IMR-90 (cell line): Measurements from ENCODE around the gene EXOC8. TPM values are rescaled to one million over a fixed set of nuclear protein-coding genes. Genes with fewer than 3 reads are reported as not detected.

Source experiments
- ATAC-seq: fragments of 200-7000 bp; cut with Tn5 transposase; 2 replicates; pipeline ENCODE4 v1.9.1; 2020; ENCODE audit warnings: low read depth, mild to moderate bottlenecking, moderate library complexity
- BruUV-seq: library from RNA; stranded (reverse); fragments of 400-500 nt; replicated peaks from 2 replicates; lab custom pipeline; 2021; lab: Mats Ljungman, UMichigan
- CTCF ChIA-PET: fragments of 300-600 bp; formaldehyde crosslinking; extraction: SDS; loops from one replicate; lab custom pipeline; 2021; ENCODE audit warnings: antibody characterized with exemption; lab: Yijun Ruan, JAX
- POLR2A ChIA-PET: fragments of 300-600 bp; sonication (Branson Sonifier 250); formaldehyde crosslinking; loops from one replicate; lab custom pipeline; 2022; ENCODE audit warnings: antibody characterized with exemption; ENCODE audit not compliant: unreplicated experiment; lab: Charles Lee
- DNase-seq: peaks from one replicate; pipeline ENCODE4 v3.0.0; 2013
- H2AFZ ChIP-seq: replicated peaks from 2 replicates; pipeline ENCODE3; 2013; ENCODE audit warnings: low read length, mild to moderate bottlenecking; ENCODE audit not compliant: poor library complexity
- H2AK5ac ChIP-seq: 2 replicates; pipeline ENCODE4 v1.6.1; 2013; ENCODE audit warnings: low read depth, low read length, inconsistent platforms
- H2AK9ac ChIP-seq: replicated peaks from 2 replicates; pipeline ENCODE3; 2013; ENCODE audit warnings: mild to moderate bottlenecking, low read depth, low read length, moderate library complexity; ENCODE audit not compliant: poor library complexity
- H2BK120ac ChIP-seq: 2 replicates; pipeline ENCODE4 v1.6.1; 2013; ENCODE audit warnings: low read depth, low read length, inconsistent platforms
- H2BK15ac ChIP-seq: 3 replicates; pipeline ENCODE4 v1.6.1; 2013; ENCODE audit warnings: low read depth, low read length, inconsistent platforms
- H2BK20ac ChIP-seq: 2 replicates; pipeline ENCODE4 v1.6.1; 2013; ENCODE audit warnings: low read depth, mild to moderate bottlenecking, inconsistent platforms, low read length, moderate library complexity
- H2BK5ac ChIP-seq: 2 replicates; pipeline ENCODE4 v1.6.1; 2013; ENCODE audit warnings: mild to moderate bottlenecking, low read depth, low read length, inconsistent platforms; ENCODE audit not compliant: poor library complexity, severe bottlenecking
- H3K14ac ChIP-seq: replicated peaks from 2 replicates; pipeline ENCODE4 v1.6.1; 2013; ENCODE audit warnings: low read depth, low read length, inconsistent platforms
- H3K18ac ChIP-seq: 2 replicates; pipeline ENCODE4 v1.6.1; 2013; ENCODE audit warnings: low read depth, low read length, control low read depth
- H3K23ac ChIP-seq: 2 replicates; pipeline ENCODE4 v1.6.1; 2013; ENCODE audit warnings: low read depth, low read length, inconsistent platforms
- H3K27ac ChIP-seq: 2 replicates; pipeline ENCODE4 v1.5.1; 2013; ENCODE audit warnings: mild to moderate bottlenecking, control low read depth, low read length; ENCODE audit not compliant: insufficient read depth
- H3K27me3 ChIP-seq: 2 replicates; pipeline ENCODE4 v1.6.1; 2013; ENCODE audit warnings: low read length; ENCODE audit not compliant: control insufficient read depth, insufficient read depth
- H3K36me3 ChIP-seq: 2 replicates; pipeline ENCODE4 v1.6.1; 2013; ENCODE audit warnings: low read length, mixed read lengths; ENCODE audit not compliant: control insufficient read depth, insufficient read depth
- H3K4ac ChIP-seq: 2 replicates; pipeline ENCODE4 v1.6.1; 2013; ENCODE audit warnings: low read depth, low read length, inconsistent platforms
- H3K4me1 ChIP-seq: 2 replicates; pipeline ENCODE4 v1.6.1; 2013; ENCODE audit warnings: low read length, mixed read lengths; ENCODE audit not compliant: control insufficient read depth, insufficient read depth
- H3K4me2 ChIP-seq: 2 replicates; pipeline ENCODE4 v1.6.1; 2013; ENCODE audit warnings: low read depth, mild to moderate bottlenecking, control low read depth, low read length, moderate library complexity
- H3K4me3 ChIP-seq: 2 replicates; pipeline ENCODE4 v1.5.1; 2013; ENCODE audit warnings: low read depth, mild to moderate bottlenecking, control low read depth, low read length, moderate library complexity; ENCODE audit not compliant: insufficient read depth
- H3K56ac ChIP-seq: 2 replicates; pipeline ENCODE4 v1.6.1; 2013; ENCODE audit warnings: low read length, inconsistent platforms; ENCODE audit not compliant: insufficient read depth; ENCODE audit errors: extremely low read depth
- H3K79me1 ChIP-seq, 2 experiments: 2 replicates each; pipeline ENCODE4 v1.6.1; 2013; ENCODE audit warnings: low read length in 2 of 2, inconsistent platforms in 1 of 2, low read depth in 1 of 2
- H3K9ac ChIP-seq: 2 replicates; pipeline ENCODE4 v1.6.1; 2013; ENCODE audit warnings: low read depth, low read length, control low read depth
- H3K9me1 ChIP-seq: 2 replicates; pipeline ENCODE4 v1.6.1; 2013; ENCODE audit warnings: low read length, inconsistent platforms; ENCODE audit not compliant: insufficient read depth
- H3K9me3 ChIP-seq: 2 replicates; pipeline ENCODE4 v1.6.1; 2013; ENCODE audit warnings: low read length; ENCODE audit not compliant: control insufficient read depth, insufficient read depth
- H4K20me1 ChIP-seq: 2 replicates; pipeline ENCODE4 v1.6.1; 2013; ENCODE audit warnings: low read length, inconsistent platforms; ENCODE audit not compliant: insufficient read depth
- H4K5ac ChIP-seq: 2 replicates; pipeline ENCODE4 v1.6.1; 2013; ENCODE audit warnings: mild to moderate bottlenecking, low read depth, low read length, control low read depth
- H4K8ac ChIP-seq, 2 experiments: 2 replicates each; pipeline ENCODE4 v1.6.1; 2013; ENCODE audit warnings: low read depth in 2 of 2, low read length in 2 of 2, control low read depth in 1 of 2, inconsistent platforms in 1 of 2
- H4K91ac ChIP-seq: 2 replicates; pipeline ENCODE4 v1.6.1; 2013; ENCODE audit warnings: low read depth, low read length, inconsistent platforms; ENCODE audit not compliant: insufficient read depth
- BHLHE40 ChIP-seq: fragments of 150-350 bp; IDR thresholded peaks from 2 replicates; pipeline ENCODE4 v1.6.1; 2016; ENCODE audit warnings: mild to moderate bottlenecking, low read depth, low read length
- CEBPB ChIP-seq: IDR thresholded peaks from 2 replicates; pipeline ENCODE4 v1.6.1; 2012; ENCODE audit warnings: low read depth, low read length, improper control_type of control experiment
- CHD1 ChIP-seq: IDR thresholded peaks from 2 replicates; pipeline ENCODE4 v1.6.1; 2012; ENCODE audit warnings: low read depth, low read length, improper control_type of control experiment
- CTCF ChIP-seq: conservative IDR thresholded peaks from 2 replicates; pipeline ENCODE4 v1.5.1; 2012; ENCODE audit warnings: mild to moderate bottlenecking, low read depth, low read length, improper control_type of control experiment
- ELK1 ChIP-seq: fragments of 150-350 bp; IDR thresholded peaks from 2 replicates; pipeline ENCODE4 v1.6.1; 2016; ENCODE audit warnings: low read depth, mild to moderate bottlenecking, low read length, moderate library complexity, borderline replicate concordance
- FOS ChIP-seq: fragments of 150-350 bp; IDR thresholded peaks from 2 replicates; pipeline ENCODE4 v1.6.1; 2016; ENCODE audit warnings: low read depth, low read length
- MAFK ChIP-seq: IDR thresholded peaks from 2 replicates; pipeline ENCODE4 v1.6.1; 2012; ENCODE audit warnings: low read depth, low read length, improper control_type of control experiment
- MAZ ChIP-seq: IDR thresholded peaks from 2 replicates; pipeline ENCODE4 v1.6.1; 2012; ENCODE audit warnings: low read depth, mild to moderate bottlenecking, low read length, improper control_type of control experiment, moderate library complexity, borderline replicate concordance
- MXI1 ChIP-seq: IDR thresholded peaks from 2 replicates; pipeline ENCODE4 v1.6.1; 2012; ENCODE audit warnings: low read depth, mild to moderate bottlenecking, low read length, moderate library complexity, borderline replicate concordance
- POLR2A ChIP-seq: IDR thresholded peaks from 2 replicates; pipeline ENCODE4 v1.6.1; 2012; ENCODE audit warnings: mild to moderate bottlenecking, low read depth, low read length
- RAD21 ChIP-seq: IDR thresholded peaks from 2 replicates; pipeline ENCODE4 v1.6.1; 2012; ENCODE audit warnings: low read length, improper control_type of control experiment
- RCOR1 ChIP-seq: IDR thresholded peaks from 2 replicates; pipeline ENCODE4 v1.6.1; 2012; ENCODE audit warnings: mild to moderate bottlenecking, low read length, improper control_type of control experiment; ENCODE audit not compliant: insufficient replicate concordance
- RFX5 ChIP-seq: IDR thresholded peaks from 2 replicates; pipeline ENCODE4 v1.8.0; 2012; ENCODE audit warnings: low read depth, mild to moderate bottlenecking, low read length, moderate library complexity
- WGBS, 2 experiments: methylation state at CpG; one replicate each; pipeline versions ENCODE4 v1.1.5 to v1.1.7; 2013; ENCODE audit warnings: missing lambda C conversion rate in 2 of 2; ENCODE audit not compliant: insufficient read length in 1 of 2; ENCODE audit errors: extremely low coverage in 2 of 2; 5-methylcytosine and 5-hydroxymethylcytosine counted together
- dilution Hi-C: fragments of 300-500 bp; cut with HindIII; formaldehyde crosslinking; loops from one replicate; pipeline ENCODE4 v1.14.3; 2018; ENCODE audit warnings: low sequenced_read_pairs; ENCODE audit not compliant: unreplicated experiment
- in situ Hi-C: fragments of 300-500 bp; cut with MboI; formaldehyde crosslinking; loops from 3 replicates; pipeline ENCODE4 v1.14.3; 2019; ENCODE audit warnings: low sequenced_read_pairs, inconsistent platforms, mixed read lengths
- intact Hi-C: fragments of 100-400 bp; cut with micrococcal nuclease; formaldehyde crosslinking; loops from 2 replicates; pipeline ENCODE4 v1.10.0; 2022
- polyA plus RNA-seq, 3 experiments: library from polyadenylated mRNA; depleted of rRNA; stranded (reverse); fragments of >200 nt; gene quantifications; 2 replicates each; pipeline ENCODE4 v1.2.3, GENCODE V29; 2012; ENCODE audit warnings: low replicate concordance in 1 of 3
- total RNA-seq: library from RNA; depleted of rRNA; stranded (reverse); fragments of >200 nt; gene quantifications from 2 replicates; pipeline ENCODE4 v1.2.3, GENCODE V29; 2012
- TF ChIP-seq, protein P1 (sequence below): fragments of 150-350 bp; IDR thresholded peaks from 2 replicates; pipeline ENCODE4 v1.6.1; 2017; ENCODE audit warnings: mild to moderate bottlenecking, antibody characterized with exemption, low read length, low read depth

EXOC8 gene
- total and polyA plus RNA-seq, 2 of the 4 experiments (the other 2 are of a cell fraction), result 2.6 to 11.5 TPM

DNA sequence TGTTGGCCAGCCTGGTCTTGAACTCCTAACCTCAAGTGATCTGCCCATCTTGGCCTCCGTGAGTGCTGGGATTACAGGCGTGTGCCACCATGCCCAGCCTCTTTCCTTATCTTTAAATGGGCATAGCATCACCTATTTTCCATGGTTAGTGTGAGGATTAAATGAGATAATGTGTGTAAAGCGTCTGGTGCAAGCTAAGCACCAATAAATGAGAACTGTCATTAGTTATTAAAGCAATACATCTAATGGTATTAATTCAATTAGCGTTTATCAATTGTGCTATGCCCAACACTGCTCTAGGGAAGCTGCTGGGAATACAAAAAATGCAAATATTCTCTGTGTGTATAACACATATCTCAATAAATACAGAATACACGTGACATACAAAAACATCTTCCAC lies 10.0 kb downstream of the EXOC8 start:
- H3K4ac ChIP-seq, result no peak overlapping the region
- H2AK5ac ChIP-seq, result no peak overlapping the region
- H3K9me3 ChIP-seq, result no peaks in the 10 kb centered on the region
- no peak overlapping the region for H3K9ac ChIP-seq
- ATAC-seq (no peak), DNase-seq (no peak)
- H4K8ac ChIP-seq, result no peak overlapping the region
- peaks cover 4 to 7% of the 10 kb centered on the region in 2 experiments; a peak in 2 of 4 replicates for H3K79me1 ChIP-seq
- BruUV-seq, result no TSS peak
- no peak overlapping the region for H2AFZ ChIP-seq
- H3K23ac ChIP-seq, result no peak overlapping the region
- no peaks in the 10 kb centered on the region for H3K4me1 ChIP-seq
- H2BK20ac ChIP-seq, result no peak overlapping the region
- POLR2A ChIA-PET, result no interaction called here
- no peak for TF ChIP-seq CTCF
- no peak for TF ChIP-seq MAZ
- TF ChIP-seq, protein P1, sequence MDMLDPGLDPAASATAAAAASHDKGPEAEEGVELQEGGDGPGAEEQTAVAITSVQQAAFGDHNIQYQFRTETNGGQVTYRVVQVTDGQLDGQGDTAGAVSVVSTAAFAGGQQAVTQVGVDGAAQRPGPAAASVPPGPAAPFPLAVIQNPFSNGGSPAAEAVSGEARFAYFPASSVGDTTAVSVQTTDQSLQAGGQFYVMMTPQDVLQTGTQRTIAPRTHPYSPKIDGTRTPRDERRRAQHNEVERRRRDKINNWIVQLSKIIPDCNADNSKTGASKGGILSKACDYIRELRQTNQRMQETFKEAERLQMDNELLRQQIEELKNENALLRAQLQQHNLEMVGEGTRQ, result no peak
- no peak for TF ChIP-seq BHLHE40
- TF ChIP-seq POLR2A, result no peak
- no peak for TF ChIP-seq MXI1
- TF ChIP-seq FOS, result no peak
- no peak for TF ChIP-seq CEBPB
- TF ChIP-seq RAD21, result no peak
- TF ChIP-seq CHD1, result no peak
- TF ChIP-seq RCOR1, result no peak
- no peak for TF ChIP-seq RFX5
- TF ChIP-seq ELK1, result no peak
- TF ChIP-seq MAFK, result no peak
- in situ Hi-C loops, result no loop called here
- no peak overlapping the region for H3K4me2 ChIP-seq
- no peak overlapping the region for H3K14ac ChIP-seq
- no peak overlapping the region for H3K18ac ChIP-seq
- H3K56ac ChIP-seq, result no peak overlapping the region
- H3K9me1 ChIP-seq, result no peaks in the 10 kb centered on the region
- no peak overlapping the region for H4K5ac ChIP-seq
- CTCF ChIA-PET, result no interaction called here
- H2BK5ac ChIP-seq, result no peak overlapping the region
- intact Hi-C loops, result no loop called here
- H3K27me3 ChIP-seq, result no peaks in the 10 kb centered on the region
- no peak overlapping the region for H2BK120ac ChIP-seq
- no peaks in the 10 kb centered on the region for H3K36me3 ChIP-seq
- H4K91ac ChIP-seq, result no peak overlapping the region
- no peak overlapping the region for H3K4me3 ChIP-seq
- H4K20me1 ChIP-seq, result peaks cover 4% of the 10 kb centered on the region; the same call in 1 of the 2 replicates
- dilution Hi-C loops, result no loop called here
- no peak overlapping the region for H3K27ac ChIP-seq
- no peak overlapping the region for H2AK9ac ChIP-seq
- H2BK15ac ChIP-seq, result no peak overlapping the region
- no CpG with 5 or more reads among the region's 5 CpGs for WGBS, 2 experiments
